HG02571 (cell line): ENCODE measurements around the gene NFRKB.

Experiments used
- ATAC-seq: cut with Tn5 transposase; IDR thresholded peaks from one replicate; pipeline ENCODE4 v1.9.1; 2021; ENCODE audit warnings: mild to moderate bottlenecking, moderate library complexity; ENCODE audit not compliant: unreplicated experiment

Gene NFRKB

DNA sequence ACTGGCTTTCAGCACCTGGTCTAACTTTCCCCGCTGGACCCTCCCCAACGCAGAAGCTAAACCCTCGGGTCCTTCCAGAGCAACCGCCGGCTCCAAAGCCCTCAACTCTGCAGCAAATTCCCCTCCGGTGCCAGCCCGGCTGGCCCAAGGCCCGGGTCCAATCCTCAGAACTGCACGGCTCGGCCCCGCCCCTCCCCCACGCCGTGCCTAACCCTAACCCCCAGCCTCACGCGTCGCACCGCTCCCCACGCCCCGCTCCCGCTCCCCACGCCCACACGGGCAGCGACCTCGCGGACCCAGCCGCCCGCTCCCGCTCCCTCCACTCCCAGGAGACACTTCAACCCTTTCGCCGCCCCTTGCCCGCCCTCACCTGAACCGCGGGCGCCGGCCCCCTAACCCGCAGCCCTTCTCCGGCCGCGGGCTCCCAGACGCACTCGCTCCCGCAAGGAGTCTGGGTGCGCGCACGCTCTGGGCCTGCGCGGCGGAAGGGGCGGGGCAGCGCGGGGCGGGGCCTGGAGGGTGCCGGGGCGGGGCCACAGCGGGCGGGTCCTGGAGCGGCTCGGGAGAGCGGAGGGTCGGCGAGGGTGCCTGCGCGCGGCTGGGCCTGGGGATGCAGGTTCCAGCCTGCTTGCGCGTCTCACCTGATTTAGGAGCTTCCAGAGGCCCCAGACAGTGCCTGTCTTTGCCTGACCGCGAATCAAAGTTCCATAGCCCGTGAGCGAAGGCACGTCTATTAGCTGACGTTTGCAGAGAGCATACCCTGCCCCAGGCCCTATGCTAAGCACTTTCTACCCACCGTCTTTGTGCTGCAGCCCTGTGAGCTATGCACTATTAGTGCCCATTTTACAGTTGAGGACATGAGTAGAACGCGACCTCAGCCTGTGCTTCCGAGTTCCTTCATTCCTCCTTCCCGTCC, at the start of gene NFRKB:
NFRKB (minus strand) TSS at position 453 of the 916 bp plus-strand sequence. CDS start 2,729 bp downstream, outside the sequence.
- peak; percentile 96 for ATAC-seq

DNA sequence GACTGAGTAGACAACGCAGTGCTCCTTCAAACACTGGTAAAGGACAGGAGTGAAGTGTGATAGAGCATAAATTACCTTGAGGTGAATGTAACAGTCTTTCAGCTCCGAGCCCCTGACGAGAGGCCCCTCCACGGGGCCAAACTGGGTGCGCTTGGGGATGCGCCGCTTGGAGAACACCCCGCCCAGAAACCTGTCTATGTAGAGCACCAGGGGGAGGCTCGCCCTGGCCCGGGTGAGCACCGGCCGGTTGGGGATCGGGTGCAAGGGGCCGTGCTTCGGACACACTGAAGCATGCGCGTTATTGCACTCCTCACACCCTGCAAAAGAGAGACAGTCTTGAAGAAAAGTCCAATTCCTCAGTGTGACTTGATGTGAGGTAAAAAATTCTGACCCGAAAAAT, 49.3 kb upstream of the NFRKB start:
- no peak for ATAC-seq

DNA sequence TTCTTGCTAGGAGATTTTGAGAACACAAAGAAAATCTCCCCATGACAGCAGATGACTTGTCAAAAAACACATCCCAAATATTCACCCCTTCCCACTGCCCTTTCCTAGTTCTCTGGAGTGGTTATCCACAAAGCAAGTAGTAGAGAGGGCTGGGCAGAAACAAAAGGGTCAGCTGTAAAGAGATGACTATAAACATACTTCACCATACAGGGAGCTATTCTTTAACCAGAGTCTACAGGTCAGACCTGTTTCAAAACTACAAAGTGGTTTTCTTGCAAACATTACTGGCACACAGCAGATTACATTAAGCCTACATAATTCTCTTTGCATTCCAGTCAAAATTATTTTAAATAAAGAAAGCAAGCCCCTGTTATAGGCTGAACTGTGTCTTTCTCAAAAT, 47.7 kb upstream of the NFRKB start:
- ATAC-seq: no peak

DNA sequence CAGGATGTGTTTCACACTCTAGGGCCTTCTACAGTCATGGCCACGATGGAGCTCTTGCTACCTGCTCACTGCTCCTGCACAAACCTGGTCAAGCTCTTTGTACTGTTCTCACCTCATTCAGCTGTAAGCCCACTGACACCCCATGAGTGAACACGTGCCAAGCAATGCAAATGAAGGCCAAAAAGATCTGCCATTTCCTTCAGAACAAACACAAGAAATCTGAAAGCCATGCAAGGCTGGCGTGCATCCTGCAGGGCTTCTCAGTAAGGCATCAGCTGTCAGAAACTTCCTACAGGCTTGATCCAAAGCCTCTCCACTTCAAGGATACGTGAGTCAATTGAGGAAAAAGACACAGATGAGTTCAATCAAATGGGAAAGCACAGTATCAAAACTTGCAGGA, 44.1 kb upstream of the NFRKB start:
- no peak for ATAC-seq

DNA sequence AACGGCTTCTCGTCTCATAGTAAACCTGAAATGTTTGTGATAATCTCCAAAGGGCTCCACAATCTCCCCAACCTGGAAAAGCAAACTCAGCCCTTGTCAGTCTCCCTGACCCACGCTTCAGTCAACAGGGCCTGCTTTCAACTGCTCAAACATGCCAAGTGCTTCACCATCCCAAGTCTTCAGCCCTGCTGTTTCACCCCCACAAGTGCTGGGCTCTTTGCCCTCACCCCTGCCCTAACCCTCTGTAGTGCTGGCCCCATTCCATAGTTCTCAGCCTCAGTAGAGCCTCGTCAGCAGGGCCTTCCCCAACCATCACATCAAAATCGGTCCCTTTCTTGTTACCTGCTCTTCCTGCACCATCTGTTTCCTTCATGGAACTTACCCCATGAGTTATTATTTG, 43.4 kb upstream of the NFRKB start:
- no peak for ATAC-seq

DNA sequence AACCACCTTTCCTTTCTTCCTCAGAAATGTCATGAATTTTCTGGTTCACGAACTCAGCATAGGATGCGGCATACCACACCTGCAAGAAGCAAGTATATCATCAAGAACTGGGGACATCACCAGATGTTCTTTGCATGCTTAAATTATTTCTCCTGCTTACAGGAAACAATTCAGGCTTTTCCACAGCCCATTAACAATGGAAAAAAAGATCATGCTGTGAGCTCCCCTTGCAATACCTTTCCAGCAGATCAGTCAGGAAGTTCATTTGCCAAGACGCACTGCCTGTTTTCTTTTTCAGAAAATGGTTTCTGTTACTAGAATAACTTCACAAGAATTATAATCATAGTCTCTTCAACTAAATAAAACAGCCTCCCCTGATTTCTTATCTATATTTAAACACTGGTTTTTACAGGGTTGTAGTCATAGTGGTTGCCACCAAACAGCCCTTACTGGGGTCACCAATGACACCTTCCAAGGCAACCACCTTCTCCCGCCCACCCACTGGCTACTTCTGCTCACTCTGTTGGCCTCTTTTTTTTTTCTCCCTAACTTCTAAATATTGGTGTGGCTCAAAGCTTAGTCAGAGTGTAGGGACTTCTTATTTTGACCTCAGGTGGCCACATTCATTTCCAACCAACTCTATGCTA, 42.3 kb upstream of the NFRKB start:
- ATAC-seq: no peak

DNA sequence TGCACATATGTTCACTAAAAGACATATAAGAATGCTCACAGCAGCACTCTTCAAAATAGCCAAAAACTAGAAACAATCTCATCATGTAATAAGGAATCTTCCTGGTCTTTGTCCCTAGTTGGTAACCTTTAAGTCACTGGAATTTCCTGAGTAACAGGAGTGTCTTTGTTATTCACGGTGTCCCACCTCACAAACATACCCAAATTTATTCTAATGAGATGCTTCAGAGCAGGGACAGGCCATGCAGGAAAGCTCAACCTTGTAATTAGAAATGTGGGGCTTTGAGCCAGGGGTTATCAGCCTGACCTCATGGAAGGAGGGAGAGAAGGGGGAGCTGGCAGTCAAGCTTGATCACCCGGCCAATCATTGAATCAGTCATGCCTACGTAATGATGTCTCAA, 40.3 kb upstream of the NFRKB start:
- ATAC-seq: no peak

DNA sequence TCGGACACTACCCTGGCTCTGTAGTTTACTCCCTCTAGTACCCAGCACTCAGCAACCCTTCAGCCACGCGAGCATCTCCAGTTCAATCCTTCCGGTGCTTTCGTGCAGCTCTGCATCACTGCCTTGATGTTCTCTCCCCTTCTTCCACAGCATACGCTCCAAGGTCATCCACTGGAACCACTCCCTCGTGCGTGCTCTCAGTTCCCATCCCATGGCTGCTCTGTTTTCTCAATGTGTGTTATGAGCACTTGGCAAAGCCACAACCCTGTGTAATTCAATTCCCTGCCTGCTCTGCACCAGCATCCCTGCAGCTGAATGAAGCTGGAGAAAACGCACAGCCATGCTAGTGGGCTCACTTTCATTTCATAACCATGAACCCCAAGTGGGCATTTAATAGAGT, 38.5 kb upstream of the NFRKB start:
- ATAC-seq: no peak

DNA sequence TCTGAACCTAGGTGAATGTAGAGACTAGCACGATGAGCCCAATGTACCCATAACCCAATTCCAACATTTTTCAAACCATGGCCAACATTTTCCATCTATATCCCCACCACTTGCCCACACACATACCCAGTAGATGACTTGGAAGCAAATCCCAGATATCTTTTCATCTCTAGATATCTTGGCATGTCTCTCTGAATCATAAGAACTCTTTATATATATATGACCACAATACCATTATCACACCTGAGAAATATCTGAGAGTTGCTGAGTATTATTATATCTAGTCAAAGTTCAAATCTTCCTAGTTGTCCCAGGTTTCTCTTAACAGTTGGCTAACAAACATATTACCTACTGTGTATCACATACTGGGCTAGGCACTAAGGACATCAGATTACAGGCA, 37.9 kb upstream of the NFRKB start:
- no peak for ATAC-seq

DNA sequence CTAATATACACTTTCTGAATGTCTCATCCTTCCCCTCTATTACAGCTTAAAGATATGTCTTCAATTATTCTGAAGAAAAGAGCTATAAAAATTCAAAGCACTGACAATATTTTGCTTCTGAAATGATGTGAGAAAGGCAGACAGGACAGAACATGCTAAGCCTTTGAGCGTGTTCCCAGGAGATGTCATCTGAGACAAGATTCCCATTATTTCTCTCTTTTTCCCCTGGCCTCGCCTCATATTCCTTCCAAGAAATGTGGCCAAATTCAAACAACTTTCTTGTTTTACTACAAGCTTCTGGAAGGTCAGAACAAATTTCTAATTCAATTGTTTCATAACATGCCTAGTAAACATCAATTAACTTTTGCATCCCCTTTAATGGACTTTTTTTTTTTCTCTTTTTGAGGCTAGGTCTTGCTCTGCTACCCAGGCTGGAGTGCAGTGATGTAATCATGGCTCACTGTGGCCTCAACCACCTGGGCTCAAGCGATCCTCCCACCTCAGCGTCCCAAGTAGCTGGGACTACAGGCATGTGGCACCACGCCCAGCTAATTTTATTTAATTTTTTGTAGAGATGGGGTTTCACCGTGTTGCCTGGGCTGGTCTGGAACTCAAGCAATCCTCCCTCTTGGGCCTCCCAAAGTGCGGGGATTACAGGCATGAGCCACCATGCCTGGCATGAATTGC, 37.1 kb upstream of the NFRKB start:
- ATAC-seq: no peak

DNA sequence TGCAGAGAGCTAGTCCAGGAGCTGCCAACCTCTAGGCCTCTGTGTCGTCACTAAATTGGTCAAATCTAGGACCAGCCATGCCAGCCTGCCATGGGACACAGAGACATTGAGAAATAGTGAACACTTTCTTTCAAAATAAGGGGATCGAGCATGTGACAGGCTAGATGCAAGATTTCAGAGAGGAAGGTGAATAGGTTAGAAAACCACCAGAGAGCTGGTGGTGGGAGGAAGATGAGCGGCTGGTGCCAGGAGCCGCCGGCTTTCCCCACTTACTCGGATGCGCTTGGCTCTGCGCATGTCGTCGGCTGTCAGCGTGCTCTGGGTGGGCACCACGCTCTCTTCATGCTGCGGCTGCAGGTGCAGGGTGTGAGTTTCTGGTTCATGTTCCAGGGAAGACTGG, 35.4 kb upstream of the NFRKB start:
- ATAC-seq: no peak

DNA sequence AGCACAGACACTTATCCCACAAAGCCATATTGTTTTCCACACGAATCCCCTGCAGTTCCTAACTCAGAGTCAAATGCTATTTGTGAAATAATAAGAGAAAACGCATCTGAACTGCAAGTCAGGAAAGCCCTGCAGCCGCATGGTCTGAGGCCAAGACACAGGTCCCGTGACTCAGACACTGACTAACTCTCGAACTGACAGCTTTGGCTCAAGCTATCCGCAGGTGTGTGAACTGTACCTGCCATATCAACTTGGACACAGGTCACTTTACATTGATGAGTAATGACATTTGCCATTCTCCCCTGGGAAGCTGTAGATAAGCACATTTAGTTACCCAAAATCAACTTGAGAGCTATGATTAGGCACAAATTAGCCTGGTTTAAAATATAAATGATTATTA, 34.9 kb upstream of the NFRKB start:
- ATAC-seq: no peak

DNA sequence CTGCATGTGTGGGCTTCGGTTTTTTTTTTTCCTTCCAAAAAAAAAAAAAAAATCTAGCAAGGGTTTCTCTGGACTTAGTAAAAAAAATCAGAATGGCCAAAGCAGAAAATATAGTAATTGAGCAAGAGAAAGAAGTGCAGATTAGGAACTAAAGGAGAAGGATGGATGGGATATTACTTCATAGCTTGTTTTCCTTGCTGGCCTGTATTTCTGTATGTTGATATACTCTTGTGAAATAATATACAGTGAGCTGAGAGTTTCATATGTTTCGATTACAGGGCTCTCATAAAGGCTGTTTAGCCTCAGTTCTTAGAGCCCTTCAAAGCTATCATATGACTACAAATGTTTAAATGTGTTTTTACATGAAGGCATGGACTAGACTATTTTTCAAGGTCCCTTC, 34.3 kb upstream of the NFRKB start:
- no peak for ATAC-seq

DNA sequence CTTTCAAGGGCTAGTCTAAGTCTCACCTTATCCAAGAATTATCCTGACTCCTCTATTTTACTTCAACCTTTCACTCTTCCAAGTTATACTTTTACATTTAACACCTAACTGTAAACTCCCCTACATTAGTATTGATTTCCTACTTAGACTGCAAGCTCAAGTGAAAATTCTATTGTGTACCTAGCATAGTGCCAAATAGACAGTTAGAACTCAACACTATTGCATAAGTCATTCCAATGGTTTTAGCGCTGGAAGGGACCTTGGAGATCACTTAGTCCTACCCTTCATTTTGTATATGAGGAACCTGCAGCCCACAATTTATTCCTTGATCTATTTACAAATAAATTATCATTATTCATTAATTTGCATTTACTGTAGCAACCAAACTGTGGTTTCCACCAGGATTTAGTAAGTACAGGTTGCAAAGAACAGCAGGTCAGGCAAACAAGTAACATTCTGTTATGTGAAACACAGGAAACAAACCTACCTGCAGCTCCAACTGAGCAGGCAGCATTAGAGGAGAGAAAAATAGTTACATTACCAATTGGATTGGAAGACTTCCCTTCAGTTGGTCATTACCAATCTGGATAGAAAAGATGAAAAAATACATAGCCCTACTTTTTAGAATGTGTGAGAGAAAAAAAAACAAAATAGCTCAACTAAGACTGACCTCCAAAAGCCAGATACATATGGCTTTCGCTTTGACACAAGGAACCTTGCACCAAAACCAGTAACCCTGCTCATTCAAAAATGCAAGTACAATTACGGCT, 33.7 kb upstream of the NFRKB start:
- no peak for ATAC-seq

DNA sequence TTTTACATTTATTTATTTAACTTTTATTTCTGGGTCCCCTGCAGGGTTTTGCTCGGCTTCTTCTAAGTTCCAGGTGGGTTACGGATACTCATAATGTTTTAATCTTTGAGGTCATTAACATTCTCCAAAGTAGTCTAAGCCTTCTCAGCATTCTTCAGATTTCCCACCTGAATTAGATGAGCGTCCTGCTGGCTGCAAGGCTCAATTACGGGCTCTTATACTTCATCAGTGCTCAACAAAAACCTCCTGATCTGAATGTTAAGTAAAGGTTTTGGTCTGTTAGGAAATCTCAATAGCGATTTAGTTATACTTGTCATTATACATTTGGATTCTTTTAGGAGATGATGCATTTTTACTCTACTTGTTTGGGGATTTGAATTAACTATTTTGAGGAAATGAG, 27.3 kb upstream of the NFRKB start:
- ATAC-seq: no peak

DNA sequence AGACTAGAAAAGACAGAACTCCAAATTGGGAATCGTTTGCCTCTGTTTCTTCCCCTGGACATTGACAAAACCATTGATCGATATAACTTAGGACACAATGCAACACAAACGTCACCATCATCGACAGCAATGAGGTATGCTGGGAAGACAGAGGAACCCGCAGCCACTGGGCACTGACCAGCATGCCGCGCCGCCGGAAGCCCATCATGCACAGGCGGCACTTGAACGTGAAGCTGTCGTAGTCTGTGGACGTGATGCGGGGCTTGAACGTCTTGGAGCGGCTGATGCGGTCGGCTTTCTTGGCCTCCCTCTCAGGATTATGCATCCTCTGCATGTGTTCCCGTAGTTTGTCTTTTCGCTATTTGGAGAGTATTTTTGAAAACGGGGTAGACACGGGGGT, 23.0 kb upstream of the NFRKB start:
- no peak for ATAC-seq

DNA sequence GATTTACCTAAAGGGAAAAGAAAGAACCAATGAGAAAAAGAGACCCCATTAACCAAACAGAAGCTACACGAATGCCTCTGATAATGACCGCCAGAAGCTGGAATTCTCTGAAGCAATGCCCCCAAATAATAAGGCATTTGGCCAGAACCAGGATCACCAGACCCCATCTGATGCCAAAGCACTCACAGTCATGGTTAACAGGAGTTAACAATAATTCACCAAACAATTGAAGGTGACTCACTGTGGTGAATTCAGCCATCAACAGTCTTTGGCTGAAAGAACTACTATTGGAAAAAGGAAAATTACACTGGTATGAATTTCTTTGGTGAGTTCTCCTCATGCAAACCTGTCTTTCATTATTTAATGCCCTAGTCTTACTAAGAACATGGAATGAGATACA, 21.9 kb upstream of the NFRKB start:
- ATAC-seq: no peak

DNA sequence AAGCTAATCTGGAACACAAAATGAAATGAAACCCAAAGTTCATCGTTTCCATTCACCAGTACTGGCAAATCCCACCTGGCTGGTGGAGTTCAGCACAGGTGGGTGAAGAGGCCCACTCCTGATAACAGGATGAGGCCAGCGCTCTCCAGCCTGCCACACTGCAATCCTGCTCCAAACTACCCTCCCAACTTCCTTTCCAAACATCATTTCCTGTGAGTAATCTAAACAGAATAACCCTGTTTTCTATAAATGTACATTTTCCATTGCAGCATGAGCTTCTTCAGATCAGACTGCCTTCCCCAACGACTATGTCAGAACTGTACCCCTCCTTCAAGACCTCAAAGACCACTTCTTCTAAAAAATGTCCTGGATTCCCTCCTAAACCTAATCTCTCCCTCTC, 15.9 kb upstream of the NFRKB start:
- no peak for ATAC-seq

DNA sequence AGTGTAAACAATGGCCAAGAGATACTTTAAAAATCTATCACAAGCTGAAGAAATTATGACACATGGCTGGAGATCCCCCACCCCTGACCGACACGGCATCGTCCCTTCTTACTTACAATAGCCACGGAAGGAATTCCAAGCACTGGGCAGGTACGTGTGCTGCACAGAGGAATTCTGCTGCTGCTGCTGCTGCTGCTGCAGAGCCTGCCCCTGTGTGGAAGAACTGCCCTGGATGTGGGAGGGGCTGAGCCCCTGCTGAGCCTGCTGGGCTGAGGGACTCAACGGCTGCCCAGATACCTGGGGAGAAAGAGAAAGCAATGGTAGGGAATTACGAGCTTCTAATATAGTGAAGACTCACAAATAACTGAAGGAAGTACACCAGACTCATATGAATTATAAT, 15.0 kb upstream of the NFRKB start:
- ATAC-seq: no peak

DNA sequence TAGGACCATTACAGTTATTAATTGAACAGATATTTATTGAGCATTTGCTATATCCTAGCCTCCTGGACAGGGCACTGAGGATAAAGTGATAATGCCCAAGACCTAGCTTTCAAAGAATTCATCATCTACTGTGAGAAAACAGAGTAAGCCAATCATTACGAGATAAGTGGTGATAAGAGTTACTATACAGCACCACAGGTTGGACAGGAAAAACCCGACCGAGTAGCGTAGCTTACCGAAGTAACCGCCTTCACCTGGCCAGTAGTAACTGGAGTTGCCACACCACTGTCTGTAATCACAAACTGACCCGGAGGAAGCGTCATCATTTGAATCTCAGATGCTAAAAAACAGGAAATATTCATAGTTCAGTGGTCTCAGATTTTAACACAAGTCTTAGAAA, 10.0 kb upstream of the NFRKB start:
- no peak for ATAC-seq

DNA sequence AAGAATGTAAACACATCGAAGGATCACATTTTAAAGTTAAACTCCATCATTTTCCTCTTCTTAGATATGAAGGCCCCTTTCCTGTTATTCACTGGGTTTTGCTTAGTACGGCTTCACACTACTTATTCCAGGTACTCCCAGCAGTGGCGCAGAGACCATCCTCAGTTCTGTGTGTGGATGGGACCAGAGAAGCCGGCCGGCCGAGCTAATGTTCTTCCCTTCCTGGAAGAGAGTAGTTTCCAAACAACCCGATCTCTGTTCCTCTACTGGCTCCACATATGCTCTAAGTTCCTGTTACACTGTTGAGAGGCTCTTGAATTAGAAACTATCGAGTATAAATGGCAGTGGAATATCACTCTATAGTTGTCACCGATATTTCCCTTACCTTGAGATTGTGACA, 684 bp upstream of the NFRKB start:
- ATAC-seq: no peak
